ENCODE data around the gene CFAP157.

DNA sequence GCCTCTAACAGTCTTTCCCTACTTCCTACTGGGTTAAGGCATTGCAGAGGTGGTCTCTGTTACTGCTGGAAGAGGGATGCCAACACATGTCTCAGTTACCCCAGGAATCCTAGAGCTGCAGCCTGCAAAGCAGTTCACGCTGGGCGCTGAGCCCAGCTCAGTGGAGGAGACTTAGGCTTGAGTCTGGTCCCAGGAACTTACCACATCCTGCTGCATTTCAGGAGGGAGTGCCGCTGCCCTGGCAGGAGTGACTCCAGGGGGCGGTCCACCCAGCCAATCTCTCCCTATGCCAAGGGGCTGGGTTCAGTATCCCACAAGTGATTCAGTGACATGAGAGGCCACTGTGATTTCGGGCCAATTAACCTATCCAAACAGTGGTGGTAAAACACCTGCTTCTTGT lies 16.7 kb downstream of the CFAP157 start:
- TF ChIP-seq POLR2A (IDR thresholded peaks at IDR 0.05; ENCODE audit: low read depth, low read length) (no peak), EZH2 (IDR thresholded peaks at IDR 0.05; ENCODE audit: borderline replicate concordance, low read depth, low read length, severe bottlenecking) (no peak), MYC (IDR thresholded peaks at IDR 0.05; ENCODE audit: low read depth, low read length) (no peak), POLR2AphosphoS5 (IDR thresholded peaks at IDR 0.05; ENCODE audit: insufficient read depth, low read depth, low read length) (no peak), JUN (IDR thresholded peaks at IDR 0.05; ENCODE audit: borderline replicate concordance, insufficient read depth, insufficient read length, low read depth) (no peak), GATA2 (IDR thresholded peaks at IDR 0.05; ENCODE audit: insufficient read depth, insufficient read length, low read depth, low read length) (no peak)
- TF ChIP-seq, protein P1, sequence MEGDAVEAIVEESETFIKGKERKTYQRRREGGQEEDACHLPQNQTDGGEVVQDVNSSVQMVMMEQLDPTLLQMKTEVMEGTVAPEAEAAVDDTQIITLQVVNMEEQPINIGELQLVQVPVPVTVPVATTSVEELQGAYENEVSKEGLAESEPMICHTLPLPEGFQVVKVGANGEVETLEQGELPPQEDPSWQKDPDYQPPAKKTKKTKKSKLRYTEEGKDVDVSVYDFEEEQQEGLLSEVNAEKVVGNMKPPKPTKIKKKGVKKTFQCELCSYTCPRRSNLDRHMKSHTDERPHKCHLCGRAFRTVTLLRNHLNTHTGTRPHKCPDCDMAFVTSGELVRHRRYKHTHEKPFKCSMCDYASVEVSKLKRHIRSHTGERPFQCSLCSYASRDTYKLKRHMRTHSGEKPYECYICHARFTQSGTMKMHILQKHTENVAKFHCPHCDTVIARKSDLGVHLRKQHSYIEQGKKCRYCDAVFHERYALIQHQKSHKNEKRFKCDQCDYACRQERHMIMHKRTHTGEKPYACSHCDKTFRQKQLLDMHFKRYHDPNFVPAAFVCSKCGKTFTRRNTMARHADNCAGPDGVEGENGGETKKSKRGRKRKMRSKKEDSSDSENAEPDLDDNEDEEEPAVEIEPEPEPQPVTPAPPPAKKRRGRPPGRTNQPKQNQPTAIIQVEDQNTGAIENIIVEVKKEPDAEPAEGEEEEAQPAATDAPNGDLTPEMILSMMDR (IDR thresholded peaks at IDR 0.05; ENCODE audit: extremely low read depth in 1 of 2, insufficient read depth in 1 of 2, low read depth in 1 of 2, low read length in 2 of 2): no peak
- TF ChIP-seq, protein P2, sequence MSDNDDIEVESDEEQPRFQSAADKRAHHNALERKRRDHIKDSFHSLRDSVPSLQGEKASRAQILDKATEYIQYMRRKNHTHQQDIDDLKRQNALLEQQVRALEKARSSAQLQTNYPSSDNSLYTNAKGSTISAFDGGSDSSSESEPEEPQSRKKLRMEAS (IDR thresholded peaks at IDR 0.05; ENCODE audit: insufficient read depth, insufficient read length): no peak

Measured in endothelial cell of umbilical vein (primary cell).